Stimulated activated CD4-positive, alpha-beta T cell treated with anti-CD3 and anti-CD28 coated beads, Interleukin-2, amount 100 ng/mL, for 48 hours (primary cell): ENCODE results near the gene PFKL.

Source experiments
- DNase-seq, 2 donors: peaks; one replicate each; pipeline ENCODE4 v3.0.0-alpha.2; 2020

PFKL gene

GRCh38 chr21:44365251-44365966 lies 65.6 kb downstream of the PFKL start:
- DNase-seq, result no peak

GRCh38 chr21:44365967-44366585 lies 66.2 kb downstream of the PFKL start:
- DNase-seq, result no peak

GRCh38 chr21:44366586-44367211 lies 66.8 kb downstream of the PFKL start:
- no peak for DNase-seq

GRCh38 chr21:44368711-44369446 lies 69.0 kb downstream of the PFKL start:
- no peak for DNase-seq

- no peak for DNase-seq
Measured at GRCh38 chr21:44370027-44370735, 70.3 kb downstream of the PFKL start.

GRCh38 chr21:44370786-44371410 lies 71.0 kb downstream of the PFKL start:
- no peak for DNase-seq

- DNase-seq, result no peak
Measured at GRCh38 chr21:44371596-44371995, 71.7 kb downstream of the PFKL start.

GRCh38 chr21:44372616-44373015 lies 72.8 kb downstream of the PFKL start:
- no peak for DNase-seq

GRCh38 chr21:44374601-44375280 lies 74.9 kb downstream of the PFKL start:
- DNase-seq, result no peak

- no peak for DNase-seq
Measured at GRCh38 chr21:44375281-44375651, 75.4 kb downstream of the PFKL start.

- no peak for DNase-seq
Measured at GRCh38 chr21:44375761-44376241, 75.9 kb downstream of the PFKL start.

- no peak for DNase-seq
Measured at GRCh38 chr21:44376606-44377005, 76.8 kb downstream of the PFKL start.
